K562 (cell line): ENCODE results near the gene CEP170. TPM values are rescaled to one million over a fixed set of nuclear protein-coding genes. Genes with fewer than 3 reads are reported as not detected.

Experiments
- ARID1B ChIP-seq: fragments of 450-650 bp; IDR thresholded peaks from 2 replicates; pipeline ENCODE4 v1.6.1; 2016; ENCODE audit warnings: antibody characterized with exemption, mild to moderate bottlenecking, inconsistent platforms
- C11orf30 ChIP-seq: fragments of 450-650 bp; IDR thresholded peaks from 2 replicates; pipeline ENCODE4 v1.6.1; 2016; ENCODE audit warnings: low read depth, mild to moderate bottlenecking
- CEBPG ChIP-seq, 3 experiments: fragments of 200-800 bp in 1 of 3; sonication (Bioruptor generic) in 1 of 3; sonication (generic) in 1 of 3; formaldehyde crosslinking in 1 of 3; IDR thresholded peaks in 2 of 3; conservative IDR thresholded peaks in 1 of 3; 2 replicates each; pipeline versions ENCODE4 v1.6.1 to v1.8.0; 2016 to 2022; ENCODE audit warnings: missing compliant biosample characterization in 2 of 3, missing genetic modification characterization in 2 of 3, mild to moderate bottlenecking in 1 of 3, missing genetic modification reagents in 1 of 3
- DEAF1 ChIP-seq: fragments of 450-650 bp; formaldehyde crosslinking; IDR thresholded peaks from 2 replicates; pipeline ENCODE4 v1.4.0; 2020; ENCODE audit warnings: mild to moderate bottlenecking, moderate library complexity
- EHMT2 ChIP-seq: fragments of 450-650 bp; IDR thresholded peaks from 2 replicates; pipeline ENCODE4 v1.6.1; 2018; ENCODE audit warnings: antibody characterized with exemption
- ETV1 ChIP-seq: fragments of 450-650 bp; conservative IDR thresholded peaks from 2 replicates; pipeline ENCODE4 v1.6.1; 2016; ENCODE audit warnings: missing genetic modification characterization, control low read depth, low read depth, missing compliant biosample characterization
- FOXA3 ChIP-seq, 2 experiments: fragments of 450-650 bp in 1 of 2; sonication (generic) in 1 of 2; formaldehyde crosslinking; IDR thresholded peaks in 1 of 2; conservative IDR thresholded peaks in 1 of 2; 2 replicates each; pipeline versions ENCODE4 v1.4.0 to v1.8.0; 2020 to 2022; ENCODE audit warnings: mild to moderate bottlenecking in 2 of 2, missing genetic modification reagents in 1 of 2
- FOXM1 ChIP-seq, 2 experiments: fragments of 450-650 bp in 1 of 2; sonication (generic) in 1 of 2; formaldehyde crosslinking in 1 of 2; IDR thresholded peaks; 2 replicates each; pipeline versions ENCODE4 v1.6.1 to v1.9.0; 2017 to 2022; ENCODE audit warnings: low read depth in 2 of 2, mild to moderate bottlenecking in 2 of 2, missing genetic modification reagents in 1 of 2, moderate library complexity in 1 of 2
- HDAC2 ChIP-seq: fragments of 450-650 bp; IDR thresholded peaks from 2 replicates; pipeline ENCODE4 v1.6.1; 2016; ENCODE audit warnings: mild to moderate bottlenecking
- HINFP ChIP-seq: fragments of 450-650 bp; conservative IDR thresholded peaks from 2 replicates; pipeline ENCODE4 v1.6.1; 2016; ENCODE audit warnings: missing genetic modification characterization, low read depth, mild to moderate bottlenecking, control low read depth, missing compliant biosample characterization
- ILK ChIP-seq: fragments of 450-650 bp; IDR thresholded peaks from 2 replicates; pipeline ENCODE4 v1.6.1; 2016; ENCODE audit warnings: missing genetic modification characterization, low read depth, mild to moderate bottlenecking, missing compliant biosample characterization, moderate library complexity, borderline replicate concordance
- MTA3 ChIP-seq: fragments of 450-650 bp; formaldehyde crosslinking; IDR thresholded peaks from 2 replicates; pipeline ENCODE4 v1.6.1; 2017; ENCODE audit warnings: mild to moderate bottlenecking, borderline replicate concordance
- NCOA2 ChIP-seq, 2 experiments: fragments of 450-650 bp; IDR thresholded peaks; 2 replicates each; pipeline ENCODE4 v1.6.1; 2018; ENCODE audit warnings: mild to moderate bottlenecking in 2 of 2, moderate library complexity in 1 of 2; ENCODE audit not compliant: partially characterized antibody in 2 of 2
- NFRKB ChIP-seq: fragments of 450-650 bp; IDR thresholded peaks from 2 replicates; pipeline ENCODE4 v1.6.1; 2016; ENCODE audit warnings: low read depth
- NR2C1 ChIP-seq, 2 experiments: fragments of 450-650 bp; IDR thresholded peaks; 2 replicates each; pipeline ENCODE4 v1.6.1; 2017; ENCODE audit warnings: mild to moderate bottlenecking in 2 of 2, antibody characterized with exemption in 1 of 2, inconsistent platforms in 1 of 2, missing compliant biosample characterization in 1 of 2, missing genetic modification characterization in 1 of 2
- PTBP1 ChIP-seq: fragments of 200-400 bp; formaldehyde crosslinking; IDR thresholded peaks from 2 replicates; pipeline ENCODE4 v1.6.1; 2017; ENCODE audit warnings: low read depth, low read length
- RBBP5 ChIP-seq: fragments of 200-600 bp; sonication (generic); IDR thresholded peaks from 2 replicates; pipeline ENCODE4 v1.6.1; 2012; ENCODE audit warnings: borderline replicate concordance, mild to moderate bottlenecking, low read length, control low read depth, inconsistent platforms; ENCODE audit not compliant: insufficient read depth, poor library complexity, severe bottlenecking
- SAP30 ChIP-seq: fragments of 200-600 bp; sonication (generic); IDR thresholded peaks from 2 replicates; pipeline ENCODE4 v1.6.1; 2012; ENCODE audit warnings: borderline replicate concordance, low read depth, mild to moderate bottlenecking, moderate library complexity, low read length, control low read depth, inconsistent platforms; ENCODE audit not compliant: insufficient read depth, poor library complexity, severe bottlenecking
- TCFL5 ChIP-seq: fragments of 250-450 bp; sonication (Bioruptor Pico); conservative IDR thresholded peaks from 2 replicates; pipeline ENCODE4 v1.6.1; 2021; ENCODE audit warnings: mild to moderate bottlenecking, moderate library complexity, matching md5 sums
- TEAD2 ChIP-seq: fragments of 450-650 bp; IDR thresholded peaks from 2 replicates; pipeline ENCODE4 v1.6.1; 2016; ENCODE audit warnings: missing genetic modification characterization, control low read depth, missing compliant biosample characterization
- ZNF165 ChIP-seq: fragments of 250-450 bp; sonication (Bioruptor Pico); IDR thresholded peaks from 2 replicates; pipeline ENCODE4 v1.4.0; 2020; ENCODE audit warnings: borderline replicate concordance
- ZNF174 ChIP-seq: fragments of 250-450 bp; sonication (Bioruptor Pico); IDR thresholded peaks from 2 replicates; pipeline ENCODE4 v1.4.0; 2020; ENCODE audit warnings: mild to moderate bottlenecking
- polyA plus RNA-seq, 8 experiments: library from polyadenylated mRNA; depleted of rRNA in 4 of 8; stranded (reverse) in 5 of 8; unstranded in 3 of 8; fragments of >200 nt; fragmentation: Nextera tagmentation in 2 of 8; fragmentation: Illumina TruSeq in 1 of 8; extraction: Ambion mirVana in 2 of 8; extraction: Trizol in 1 of 8; gene quantifications; 2 replicates each; pipeline versions ENCODE4 v1.2.1 to v1.2.3, GENCODE V29; 2011 to 2014; ENCODE audit warnings: inconsistent platforms in 1 of 8, missing spikeins in 1 of 8
- total RNA-seq, 7 experiments: library from RNA; depleted of rRNA in 6 of 7; stranded (reverse); fragments of >200 nt in 6 of 7; fragmentation: Illumina TruSeq in 2 of 7; extraction: Trizol in 2 of 7; gene quantifications; 2 replicates each; pipeline versions ENCODE4 v1.2.1 to v1.2.3, GENCODE V29; 2011 to 2021; ENCODE audit warnings: low replicate concordance in 1 of 7

CEP170 gene
- total and polyA plus RNA-seq, 9 of the 15 experiments (the other 6 are each of a cell fraction or from before 2014, with no cell fraction given): 22.6 to 110 (median 68.5) TPM

- peak; percentile 90 for TF ChIP-seq ETV1
- peak; percentile 48 for TF ChIP-seq SAP30
- TF ChIP-seq ARID1B: 0 out of 2 replicates have a peak, but pooled peaks have one; percentile 14
- TF ChIP-seq TCFL5 (CRISPR knock-in tag): no peak
- no peak for TF ChIP-seq PTBP1
- peak; percentile 50 for TF ChIP-seq MTA3
- peak; percentile 48 for TF ChIP-seq RBBP5
- TF ChIP-seq NR2C1 (IDR thresholded peaks at IDR 0.05): peak; percentile 44; the same call in 1 of the 2 replicates
- TF ChIP-seq NR2C1 (tag; IDR thresholded peaks at IDR 0.05): peak; percentile 54; the same call in 1 of the 2 replicates
- TF ChIP-seq ILK (tag): no peak
- no peak for TF ChIP-seq TEAD2 (tag)
- TF ChIP-seq HDAC2: peak; percentile 62
- TF ChIP-seq FOXM1 (IDR thresholded peaks at IDR 0.05; ENCODE audit: low read depth): 0 out of 2 replicates have a peak, but pooled peaks have one; percentile 9
- TF ChIP-seq FOXM1 (CRISPR knock-in tag; IDR thresholded peaks at IDR 0.05; ENCODE audit: low read depth): no peak
- 0 out of 2 replicates have a peak, but pooled peaks have one; percentile 19 for TF ChIP-seq ZNF165 (CRISPR knock-in tag)
- TF ChIP-seq DEAF1 (CRISPR knock-in tag): 0 out of 2 replicates have a peak, but pooled peaks have one; percentile 16
- TF ChIP-seq C11orf30: peak; percentile 37; the same call in 1 of the 2 replicates
- no peak for TF ChIP-seq NCOA2 (IDR thresholded peaks at IDR 0.05; ENCODE audit: partially characterized antibody in 2 of 2)
- TF ChIP-seq NFRKB: peak; percentile 74; the same call in 1 of the 2 replicates
- no peak for TF ChIP-seq HINFP
- peak in 1 of 2 experiments; percentile 69; a peak in 1 of 4 replicates for TF ChIP-seq FOXA3 (CRISPR knock-in tag; conservative IDR thresholded peaks at IDR 0.05 in 1 of 2, IDR thresholded peaks at IDR 0.05 in 1 of 2)
- 0 out of 2 replicates have a peak, but pooled peaks have one; percentile 20 for TF ChIP-seq EHMT2
- TF ChIP-seq CEBPG (CRISPR knock-in tag; IDR thresholded peaks at IDR 0.05): no peak
- TF ChIP-seq CEBPG (tag; conservative IDR thresholded peaks at IDR 0.05 in 1 of 2, IDR thresholded peaks at IDR 0.05 in 1 of 2): no peak
- no peak for TF ChIP-seq ZNF174 (CRISPR knock-in tag)
These were observed 701 bp downstream of the CEP170 start (continued) for GRCh38 chr1:243254233-243254926.
